ENCODE results near the gene NAPEPLD. TPM values are rescaled to one million over a fixed set of nuclear protein-coding genes. Genes with fewer than 3 reads are reported as not detected.

Gene NAPEPLD
- total RNA-seq, 1 donor from 2014 or later: 9.6 TPM

DNA sequence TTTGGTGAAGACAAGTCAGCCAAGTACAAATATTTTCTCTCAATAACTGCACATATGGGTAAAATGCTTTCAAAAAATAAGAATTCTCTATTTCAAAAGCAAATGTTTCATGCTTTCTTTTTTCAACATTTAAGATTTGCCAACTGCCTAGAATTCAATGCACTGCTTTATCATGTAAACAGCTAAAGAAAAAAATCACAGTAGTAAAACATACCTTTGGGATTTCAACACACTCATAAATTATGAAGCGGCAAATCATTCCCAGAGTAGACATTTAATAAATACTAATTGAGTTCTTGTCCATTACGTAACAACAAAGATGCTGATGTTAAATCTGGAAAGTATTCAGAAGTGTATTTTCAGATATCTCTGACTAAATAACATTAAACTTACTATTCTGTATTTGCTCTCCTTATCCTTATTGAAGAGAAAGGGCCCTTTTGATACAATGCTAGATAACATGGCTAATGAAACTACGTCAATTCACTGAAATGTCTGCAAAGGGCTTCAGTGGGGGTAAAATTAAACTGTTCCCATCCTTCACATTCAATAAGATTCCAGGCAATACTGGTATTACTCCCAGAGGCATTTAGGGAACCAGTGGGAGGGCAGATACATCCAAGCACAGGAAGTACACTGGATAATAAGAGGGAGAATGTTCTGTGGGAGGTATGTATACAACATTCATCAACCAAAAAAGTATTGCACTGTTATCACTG lies 13.9 kb downstream of the NAPEPLD start:
- H3K36me3 Mint-ChIP-seq (ENCODE audit: low read depth): no peaks in the 10 kb centered on the region

DNA sequence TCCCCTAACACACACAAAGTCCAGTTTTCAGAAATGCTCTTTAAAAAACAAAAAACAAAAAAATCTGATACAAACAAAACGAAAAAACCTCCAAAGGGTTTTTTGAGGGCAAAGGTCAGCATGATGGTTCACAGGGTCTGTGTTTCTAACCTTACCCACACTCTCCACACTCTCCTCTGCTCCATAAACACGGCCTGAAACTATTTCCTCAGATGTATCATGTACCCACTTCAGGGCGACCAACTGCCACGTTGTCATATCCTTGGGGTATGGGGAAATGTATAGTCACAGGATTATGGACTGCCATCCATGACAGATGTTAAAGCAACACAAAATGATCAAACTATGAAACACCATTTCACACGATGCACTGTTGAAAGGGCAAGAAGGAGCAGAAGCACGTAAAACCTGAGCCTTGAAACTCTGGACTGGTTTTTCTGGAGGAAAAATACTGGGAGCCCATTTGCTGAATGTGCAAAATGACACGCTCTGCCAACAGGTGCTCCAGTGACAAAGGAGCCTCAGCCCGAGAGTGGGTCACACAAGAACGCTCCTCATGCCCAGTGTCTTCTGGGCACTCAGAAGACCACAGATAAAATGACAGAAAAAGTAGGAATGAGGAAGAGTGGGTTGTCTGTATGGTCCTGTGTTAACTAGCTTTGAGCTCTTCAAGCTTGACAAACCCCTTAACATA lies 15.8 kb downstream of the NAPEPLD start:
- H3K9me3 Mint-ChIP-seq: no peaks in the 10 kb centered on the region
- peaks cover 5% of the 10 kb centered on the region for H3K36me3 Mint-ChIP-seq (ENCODE audit: low read depth)
- H3K27ac Mint-ChIP-seq: no peak overlapping the region
- DNase-seq (ENCODE audit: low spot score): no peak
- intact Hi-C loops (cut with micrococcal nuclease): no loop called here
- H3K4me1 Mint-ChIP-seq (ENCODE audit: low read depth): peaks cover 6% of the 10 kb centered on the region
- H3K27me3 Mint-ChIP-seq (ENCODE audit: low read depth): no peaks in the 10 kb centered on the region
- H3K4me3 Mint-ChIP-seq (ENCODE audit: low read depth): no peak overlapping the region

More for the DNA sequence above, 13.9 kb downstream of the NAPEPLD start:
- Mint-ChIP-seq H3K9me3 (no peaks in the 10 kb centered on the region), H3K4me3 (ENCODE audit: low read depth) (no peak overlapping the region), H3K27me3 (ENCODE audit: low read depth) (no peaks in the 10 kb centered on the region), H3K4me1 (ENCODE audit: low read depth) (peaks cover 3% of the 10 kb centered on the region), H3K27ac (no peak overlapping the region)
- DNase-seq (ENCODE audit: low spot score): no peak
- intact Hi-C loops (cut with micrococcal nuclease): no loop called here

GRCh38 chr7:103130901-103131624 lies 17.8 kb downstream of the NAPEPLD start:
- H3K4me1 Mint-ChIP-seq (ENCODE audit: low read depth): peaks cover 6% of the 10 kb centered on the region

DNA sequence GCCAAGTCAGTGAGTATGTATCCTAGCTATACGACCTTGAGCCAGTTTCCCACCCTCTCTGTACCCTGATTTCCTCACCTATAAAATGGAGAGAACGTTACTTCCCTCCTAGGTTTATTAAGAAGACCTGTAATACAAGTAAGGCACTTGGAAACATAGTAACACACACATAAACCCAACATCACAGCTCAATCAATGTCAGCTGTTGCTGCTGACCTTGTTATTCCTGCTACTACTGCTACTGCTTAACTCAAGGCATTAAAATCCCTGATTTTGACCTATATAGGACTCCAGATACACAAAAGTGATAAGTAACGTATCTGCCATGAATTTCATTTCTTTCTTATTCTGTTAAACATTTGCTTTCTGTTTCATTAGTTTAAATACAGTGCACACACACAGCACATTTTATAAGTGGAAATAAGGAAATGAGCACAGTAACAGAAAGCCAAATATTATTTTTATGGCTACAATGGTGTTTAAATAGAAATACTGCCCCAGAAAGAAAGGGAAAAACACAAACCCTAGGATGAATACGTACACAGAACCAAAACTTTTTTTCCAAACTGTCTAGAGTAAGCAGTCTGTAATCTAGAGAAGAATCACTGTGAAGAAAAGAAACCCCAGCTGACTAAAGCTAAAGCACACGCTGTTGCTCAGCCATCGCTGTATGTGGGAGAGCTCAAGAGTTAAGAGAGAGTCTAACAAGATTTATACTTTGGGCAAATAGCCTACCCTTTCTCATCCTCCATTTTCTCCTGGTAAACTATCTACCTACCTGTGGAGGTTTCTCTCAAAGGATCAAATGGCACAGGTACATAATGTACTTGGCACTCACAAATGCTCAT lies 19.0 kb downstream of the NAPEPLD start:
- DNase-seq (ENCODE audit: low spot score): no peak
- H3K4me3 Mint-ChIP-seq (ENCODE audit: low read depth): no peak overlapping the region
- H3K9me3 Mint-ChIP-seq: no peaks in the 10 kb centered on the region
- intact Hi-C loops (cut with micrococcal nuclease): no loop called here
- no peaks in the 10 kb centered on the region for H3K27me3 Mint-ChIP-seq (ENCODE audit: low read depth)
- peaks cover 6% of the 10 kb centered on the region for H3K4me1 Mint-ChIP-seq (ENCODE audit: low read depth)
- H3K36me3 Mint-ChIP-seq (ENCODE audit: low read depth): peaks cover 21% of the 10 kb centered on the region
- peak overlapping the region; percentile 9 for H3K27ac Mint-ChIP-seq

More at GRCh38 chr7:103130901-103131624, 17.8 kb downstream of the NAPEPLD start:
- H3K27me3 Mint-ChIP-seq (ENCODE audit: low read depth): no peaks in the 10 kb centered on the region
- H3K9me3 Mint-ChIP-seq: no peaks in the 10 kb centered on the region
- intact Hi-C loops (cut with micrococcal nuclease): no loop called here
- H3K4me3 Mint-ChIP-seq (ENCODE audit: low read depth): no peak overlapping the region
- peaks cover 18% of the 10 kb centered on the region for H3K36me3 Mint-ChIP-seq (ENCODE audit: low read depth)
- H3K27ac Mint-ChIP-seq: no peak overlapping the region
- DNase-seq (ENCODE audit: low spot score): no peak

- no peaks in the 10 kb centered on the region for H3K9me3 Mint-ChIP-seq
- H3K27me3 Mint-ChIP-seq (ENCODE audit: low read depth): no peaks in the 10 kb centered on the region
- no peak overlapping the region for H3K4me3 Mint-ChIP-seq (ENCODE audit: low read depth)
- intact Hi-C loops (cut with micrococcal nuclease): no loop called here
- H3K27ac Mint-ChIP-seq: no peak overlapping the region
- no peak for DNase-seq (ENCODE audit: low spot score)
- peaks cover 25% of the 10 kb centered on the region for H3K36me3 Mint-ChIP-seq (ENCODE audit: low read depth)
- peaks cover 6% of the 10 kb centered on the region for H3K4me1 Mint-ChIP-seq (ENCODE audit: low read depth)
Observed at GRCh38 chr7:103127006-103127405, 21.9 kb downstream of the NAPEPLD start.

- H3K9me3 Mint-ChIP-seq: no peaks in the 10 kb centered on the region
- no peak overlapping the region for H3K4me3 Mint-ChIP-seq (ENCODE audit: low read depth)
- no peak overlapping the region for H3K27ac Mint-ChIP-seq
- DNase-seq (ENCODE audit: low spot score): no peak
- intact Hi-C loops (cut with micrococcal nuclease): no loop called here
- peaks cover 38% of the 10 kb centered on the region for H3K36me3 Mint-ChIP-seq (ENCODE audit: low read depth)
- no peaks in the 10 kb centered on the region for H3K27me3 Mint-ChIP-seq (ENCODE audit: low read depth)
- H3K4me1 Mint-ChIP-seq (ENCODE audit: low read depth): no peaks in the 10 kb centered on the region
Observed at GRCh38 chr7:103124429-103124979, 24.4 kb downstream of the NAPEPLD start.

GRCh38 chr7:103123529-103123928 lies 25.4 kb downstream of the NAPEPLD start:
- Mint-ChIP-seq H3K4me3 (ENCODE audit: low read depth) (no peak overlapping the region), H3K27me3 (ENCODE audit: low read depth) (no peaks in the 10 kb centered on the region), H3K36me3 (ENCODE audit: low read depth) (peaks cover 40% of the 10 kb centered on the region), H3K4me1 (ENCODE audit: low read depth) (no peaks in the 10 kb centered on the region), H3K27ac (no peak overlapping the region), H3K9me3 (no peaks in the 10 kb centered on the region)
- no peak for DNase-seq (ENCODE audit: low spot score)
- intact Hi-C loops (cut with micrococcal nuclease): no loop called here

- intact Hi-C loops (cut with micrococcal nuclease): no loop called here
- no peaks in the 10 kb centered on the region for H3K27me3 Mint-ChIP-seq (ENCODE audit: low read depth)
- H3K4me1 Mint-ChIP-seq (ENCODE audit: low read depth): no peaks in the 10 kb centered on the region
- DNase-seq (ENCODE audit: low spot score): no peak
- no peak overlapping the region for H3K4me3 Mint-ChIP-seq (ENCODE audit: low read depth)
- peaks cover 30% of the 10 kb centered on the region for H3K36me3 Mint-ChIP-seq (ENCODE audit: low read depth)
- H3K27ac Mint-ChIP-seq: no peak overlapping the region
- H3K9me3 Mint-ChIP-seq: no peaks in the 10 kb centered on the region
Observed at GRCh38 chr7:103121641-103122040, 27.3 kb downstream of the NAPEPLD start.

- Mint-ChIP-seq H3K27ac (no peak overlapping the region), H3K4me3 (ENCODE audit: low read depth) (no peak overlapping the region), H3K9me3 (no peaks in the 10 kb centered on the region), H3K36me3 (ENCODE audit: low read depth) (peaks cover 23% of the 10 kb centered on the region), H3K4me1 (ENCODE audit: low read depth) (no peaks in the 10 kb centered on the region), H3K27me3 (ENCODE audit: low read depth) (no peaks in the 10 kb centered on the region)
- intact Hi-C loops (cut with micrococcal nuclease): no loop called here
- DNase-seq (ENCODE audit: low spot score): no peak
Observed at GRCh38 chr7:103120362-103120761, 28.5 kb downstream of the NAPEPLD start.

- no peak overlapping the region for H3K27ac Mint-ChIP-seq
- peaks cover 23% of the 10 kb centered on the region for H3K36me3 Mint-ChIP-seq (ENCODE audit: low read depth)
- no peaks in the 10 kb centered on the region for H3K9me3 Mint-ChIP-seq
- intact Hi-C loops (cut with micrococcal nuclease): no loop called here
- no peak for DNase-seq (ENCODE audit: low spot score)
- no peaks in the 10 kb centered on the region for H3K27me3 Mint-ChIP-seq (ENCODE audit: low read depth)
- no peaks in the 10 kb centered on the region for H3K4me1 Mint-ChIP-seq (ENCODE audit: low read depth)
- no peak overlapping the region for H3K4me3 Mint-ChIP-seq (ENCODE audit: low read depth)
Observed at GRCh38 chr7:103119791-103120291, 29.1 kb downstream of the NAPEPLD start.

DNA sequence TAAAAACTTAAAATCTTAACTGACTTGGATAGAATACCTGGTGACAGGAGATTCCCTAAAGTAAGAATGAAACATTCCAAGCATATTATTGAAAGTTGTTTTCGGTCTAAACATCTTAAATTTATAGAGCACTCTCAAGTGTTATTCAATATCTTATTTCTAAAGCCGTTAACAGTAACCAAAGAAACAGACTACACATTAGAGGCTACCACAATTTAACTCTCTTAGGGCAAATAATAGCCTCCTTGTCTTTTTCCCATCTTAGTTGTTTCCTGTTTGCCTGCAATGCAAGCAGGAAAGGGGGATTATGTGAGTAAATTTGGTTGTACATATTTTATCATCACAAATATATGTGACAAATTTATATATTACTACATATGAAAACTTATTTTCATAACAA lies 31.4 kb downstream of the NAPEPLD start:
- no peaks in the 10 kb centered on the region for H3K27me3 Mint-ChIP-seq (ENCODE audit: low read depth)
- intact Hi-C loops (cut with micrococcal nuclease): no loop called here
- H3K27ac Mint-ChIP-seq: no peak overlapping the region
- DNase-seq (ENCODE audit: low spot score): no peak
- peaks cover 7% of the 10 kb centered on the region for H3K4me1 Mint-ChIP-seq (ENCODE audit: low read depth)
- H3K9me3 Mint-ChIP-seq: no peaks in the 10 kb centered on the region
- H3K36me3 Mint-ChIP-seq (ENCODE audit: low read depth): peaks cover 30% of the 10 kb centered on the region
- H3K4me3 Mint-ChIP-seq (ENCODE audit: low read depth): no peak overlapping the region

DNA sequence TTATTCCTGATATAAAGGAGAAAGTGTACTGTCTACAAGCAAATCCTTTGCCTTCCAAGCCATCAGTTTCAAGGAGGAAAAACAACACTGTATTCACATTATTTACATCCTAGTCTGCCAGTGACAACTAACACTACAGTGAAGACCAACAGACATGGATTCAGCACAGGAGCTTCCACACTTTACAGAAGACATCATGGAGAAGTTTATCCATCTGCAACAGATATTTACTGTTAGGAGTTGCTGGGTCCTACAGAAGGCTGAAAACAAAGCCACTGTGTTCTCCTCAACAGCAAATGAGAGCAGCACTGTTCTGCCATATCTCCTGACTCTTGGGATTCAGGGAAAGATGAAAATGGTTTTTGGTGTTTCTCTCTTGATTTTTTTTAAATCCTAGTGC lies 31.9 kb downstream of the NAPEPLD start:
- no peaks in the 10 kb centered on the region for H3K9me3 Mint-ChIP-seq
- H3K27ac Mint-ChIP-seq: no peak overlapping the region
- intact Hi-C loops (cut with micrococcal nuclease): no loop called here
- no peak overlapping the region for H3K4me3 Mint-ChIP-seq (ENCODE audit: low read depth)
- H3K36me3 Mint-ChIP-seq (ENCODE audit: low read depth): peaks cover 34% of the 10 kb centered on the region
- H3K4me1 Mint-ChIP-seq (ENCODE audit: low read depth): peaks cover 7% of the 10 kb centered on the region
- no peak for DNase-seq (ENCODE audit: low spot score)
- H3K27me3 Mint-ChIP-seq (ENCODE audit: low read depth): no peaks in the 10 kb centered on the region

Data from activated T-helper 2 cell treated with anti-CD3 and anti-CD28 coated beads, Interferon-gamma antibody, Interleukin-2, Interleukin-4, amounts not matched to agents 10 μg/mL and 5 μg/mL and 100 μg/mL, durations not matched to agents 14 hours and 24 hours and 36 hours (primary cell).